HG03575 (cell line): ENCODE results near the gene KPNB1.

Source experiments
- ATAC-seq: cut with Tn5 transposase; IDR thresholded peaks from one replicate; pipeline ENCODE4 v1.9.1; 2021; ENCODE audit not compliant: unreplicated experiment, insufficient number of reproducible peaks, low FRiP score; ENCODE audit errors: extremely low read depth

Gene KPNB1

DNA sequence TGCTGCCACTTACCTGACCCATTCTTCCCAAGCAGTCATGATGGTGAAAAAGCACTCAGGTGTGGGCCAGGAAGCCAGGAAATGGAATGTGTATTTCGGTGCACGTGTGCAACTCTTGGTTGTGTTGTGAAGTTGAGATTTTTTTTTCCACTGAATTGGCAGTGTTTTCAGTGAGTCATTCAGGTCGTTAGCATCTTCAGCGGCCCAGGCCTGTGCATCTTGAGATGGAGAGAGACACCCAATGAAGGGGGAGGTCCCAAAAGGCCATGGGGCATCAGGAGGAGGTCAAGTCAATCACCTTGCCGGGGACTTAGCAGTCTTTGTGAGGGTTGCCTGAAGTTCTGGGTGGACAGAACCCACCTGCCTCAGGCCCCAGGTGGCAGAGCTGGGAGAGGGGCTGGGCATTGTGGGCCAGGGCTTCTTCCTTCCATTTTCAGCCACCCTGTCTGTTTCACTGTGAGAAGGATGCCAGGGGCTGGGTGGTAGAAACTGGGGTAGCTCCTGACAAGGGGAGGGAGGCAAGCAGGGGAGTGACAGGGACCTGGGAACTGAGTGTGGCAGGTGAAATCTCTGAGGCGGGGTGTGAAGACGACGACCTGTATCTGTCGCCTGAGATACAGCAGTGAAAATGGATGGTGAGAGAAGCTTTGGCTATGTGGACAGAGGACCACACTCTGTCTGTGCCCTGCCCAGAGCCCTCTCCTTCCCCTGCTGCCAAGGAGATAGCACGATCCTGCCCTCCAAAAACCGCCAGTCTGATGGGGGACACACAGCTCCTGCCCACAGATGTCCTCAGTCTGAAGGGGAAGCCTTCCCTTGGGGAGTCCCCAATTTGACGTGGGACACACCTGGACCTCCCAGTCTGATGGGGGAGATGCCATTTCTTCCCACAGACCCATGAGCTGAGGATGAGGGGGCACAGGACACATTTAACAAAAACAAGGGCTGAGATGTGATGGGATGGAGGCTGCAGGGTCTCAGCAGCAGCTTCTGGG is 56.1 kb downstream of the KPNB1 start:
- ATAC-seq: no peak

DNA sequence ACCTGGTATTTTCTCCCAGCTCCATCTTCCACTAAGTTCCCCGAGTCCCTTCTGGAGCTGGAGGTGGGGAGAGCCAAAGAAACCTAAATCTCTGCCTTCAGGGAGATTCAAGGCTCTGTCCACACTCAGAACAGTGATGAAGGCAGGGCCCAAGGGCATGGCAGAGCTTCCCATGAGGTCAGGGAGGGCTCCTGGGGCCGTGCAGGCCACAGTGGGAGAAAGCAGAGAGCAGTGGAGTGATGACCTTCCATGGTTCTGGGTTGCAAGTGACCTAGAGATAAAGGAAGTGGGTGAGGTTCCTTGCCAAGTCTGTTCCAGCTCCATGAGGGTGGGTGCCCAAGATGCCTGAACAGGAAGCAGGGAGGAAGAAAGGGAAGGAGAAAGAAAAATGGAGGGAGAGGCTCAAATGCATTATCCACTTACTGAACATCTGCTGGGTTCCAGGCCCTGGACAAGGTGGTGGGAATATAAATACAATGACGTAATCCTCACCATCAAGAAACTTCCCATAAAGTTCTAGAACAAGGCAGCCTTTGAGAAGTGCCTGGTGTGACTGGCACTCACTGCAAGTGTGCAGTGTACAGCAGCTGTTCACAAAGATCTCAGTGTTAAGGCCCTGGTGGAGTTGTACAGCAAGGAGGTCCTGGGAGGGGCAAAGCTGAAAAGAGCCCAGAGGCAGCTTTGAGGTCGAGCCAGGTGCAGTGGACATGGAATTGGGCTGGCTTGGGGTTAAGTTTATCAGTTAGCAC is 57.5 kb downstream of the KPNB1 start:
- no peak for ATAC-seq

DNA sequence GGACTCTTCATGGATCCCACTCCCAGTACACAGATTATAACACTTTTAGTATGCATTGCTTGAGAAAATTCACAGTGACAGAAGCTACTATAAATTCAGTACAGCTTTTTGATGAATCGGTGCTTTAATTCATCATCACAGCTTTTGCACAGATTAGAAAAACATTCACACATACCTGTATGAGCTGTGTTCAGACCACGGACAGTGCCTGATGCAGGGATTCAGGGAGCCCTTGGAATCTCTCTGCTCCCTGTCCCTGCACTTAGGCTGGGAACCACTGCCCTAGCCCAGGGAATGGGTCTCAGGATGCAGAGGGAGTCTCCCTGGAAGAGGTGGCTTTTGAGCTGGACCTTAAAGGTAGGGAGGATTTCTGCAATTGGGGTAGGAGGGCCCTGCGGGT is 58.2 kb downstream of the KPNB1 start:
- no peak for ATAC-seq

DNA sequence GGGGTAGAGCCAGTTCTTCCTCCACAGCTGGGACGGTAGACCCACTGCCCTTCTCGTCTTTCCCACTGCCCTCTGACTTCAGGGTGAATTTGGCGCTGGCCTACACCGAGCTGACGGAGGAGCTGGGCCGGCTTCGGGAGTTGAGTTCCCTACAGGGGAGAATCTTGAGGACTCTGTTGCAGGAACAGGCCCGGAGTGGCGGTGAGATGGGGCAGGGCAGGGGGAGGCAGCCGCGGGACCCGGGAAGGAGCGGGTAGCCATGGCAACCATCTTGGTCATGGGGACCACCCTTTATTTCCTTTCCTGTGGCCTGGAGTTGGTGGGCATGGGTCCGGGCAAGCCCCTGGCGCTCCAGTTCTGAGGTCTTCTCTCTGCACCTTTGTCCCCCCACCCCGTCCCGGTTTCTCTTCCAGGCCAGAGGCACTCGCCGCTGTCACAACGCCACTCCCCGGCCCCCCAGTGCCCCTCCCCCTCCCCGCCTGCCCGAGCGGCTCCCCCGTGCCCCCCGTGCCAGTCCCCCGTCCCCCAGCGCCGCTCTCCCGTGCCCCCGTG is 58.7 kb downstream of the KPNB1 start:
- ATAC-seq: no peak

GRCh38 chr17:47708864-47709541 is 59.3 kb downstream of the KPNB1 start:
- ATAC-seq: no peak

GRCh38 chr17:47709594-47709993 is 59.9 kb downstream of the KPNB1 start:
- ATAC-seq: no peak

GRCh38 chr17:47711366-47712099 is 61.8 kb downstream of the KPNB1 start:
- ATAC-seq: no peak

DNA sequence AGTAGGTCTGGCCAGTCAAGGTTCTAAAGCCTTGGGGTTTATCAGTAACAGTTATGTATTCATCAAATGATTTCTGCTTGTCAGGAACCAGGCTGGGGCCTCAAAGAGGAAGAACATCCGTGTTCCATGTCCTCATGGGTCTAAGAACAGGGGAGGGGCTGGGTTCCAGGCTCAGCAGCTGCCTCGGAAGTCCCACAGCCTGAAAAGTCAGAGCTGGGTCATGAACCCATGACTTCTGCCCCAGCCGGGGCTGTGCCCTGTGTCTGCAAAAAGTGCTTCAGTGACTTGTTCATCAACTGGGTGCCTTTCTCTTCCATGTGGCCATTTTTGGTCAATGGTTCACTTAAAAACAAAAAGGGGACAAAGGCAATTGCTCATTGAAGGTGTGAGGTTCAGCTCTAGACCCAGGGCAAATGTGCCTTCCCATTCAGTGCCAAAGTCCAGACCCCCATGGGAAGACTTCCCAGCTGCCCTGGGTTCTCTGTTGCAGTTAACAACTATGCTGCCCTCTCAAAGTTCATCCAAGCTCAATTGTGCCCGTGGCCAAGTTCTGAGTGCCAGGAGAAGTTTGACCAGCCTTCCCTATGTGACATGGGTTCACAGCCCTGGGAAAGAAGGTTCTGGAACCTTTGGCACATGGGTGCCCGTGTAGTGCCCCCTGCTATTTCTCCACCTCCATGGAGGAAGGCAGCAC is 62.8 kb downstream of the KPNB1 start:
- no peak for ATAC-seq

GRCh38 chr17:47713980-47714700 is 64.4 kb downstream of the KPNB1 start:
- no peak for ATAC-seq

- ATAC-seq: no peak
Measured at GRCh38 chr17:47714773-47715396, 65.2 kb downstream of the KPNB1 start.

GRCh38 chr17:47715669-47716325 is 66.1 kb downstream of the KPNB1 start:
- no peak for ATAC-seq

DNA sequence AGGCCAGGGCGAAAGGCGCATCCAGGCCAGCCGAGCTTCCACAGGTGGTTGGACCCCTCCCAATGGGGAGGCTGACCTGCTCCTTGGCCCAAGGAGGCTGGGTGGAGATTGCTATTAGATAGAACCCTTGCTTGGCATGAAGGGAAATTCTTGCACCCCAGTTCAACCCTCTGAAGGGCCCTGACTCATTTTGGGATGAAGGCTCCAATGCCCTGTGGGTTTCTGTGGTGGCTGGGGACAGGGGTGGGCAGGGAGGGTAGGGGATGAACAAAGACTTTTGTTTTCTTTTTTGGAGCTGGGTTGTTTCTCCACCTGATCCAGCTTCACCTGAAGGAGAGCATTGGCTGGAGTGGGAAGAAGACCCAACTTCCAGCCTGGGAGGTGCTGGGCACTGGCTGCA is 66.7 kb downstream of the KPNB1 start:
- ATAC-seq: no peak

DNA sequence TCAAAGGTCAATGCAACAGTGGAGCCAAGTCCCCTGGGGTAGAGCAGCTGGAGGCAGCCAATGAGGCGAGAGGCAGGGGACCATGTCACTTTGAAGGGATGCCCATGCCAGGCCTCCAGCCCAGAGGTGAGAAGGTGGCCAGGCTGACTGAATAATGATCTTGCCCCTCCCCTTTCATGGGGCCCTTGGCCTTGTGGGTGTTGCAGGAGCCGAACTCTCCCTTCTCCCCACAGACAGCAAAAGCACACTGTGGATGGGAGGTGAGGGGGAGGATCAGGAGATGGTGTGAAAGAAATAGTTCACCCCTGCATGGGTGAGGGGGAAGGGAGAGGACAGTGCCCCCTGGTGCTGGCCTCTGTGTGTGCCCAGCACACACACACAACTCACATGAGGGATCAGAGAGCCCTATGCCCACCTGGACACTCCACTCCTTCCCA is 67.6 kb downstream of the KPNB1 start:
- no peak for ATAC-seq

GRCh38 chr17:47717979-47718621 is 68.4 kb downstream of the KPNB1 start:
- ATAC-seq: no peak

DNA sequence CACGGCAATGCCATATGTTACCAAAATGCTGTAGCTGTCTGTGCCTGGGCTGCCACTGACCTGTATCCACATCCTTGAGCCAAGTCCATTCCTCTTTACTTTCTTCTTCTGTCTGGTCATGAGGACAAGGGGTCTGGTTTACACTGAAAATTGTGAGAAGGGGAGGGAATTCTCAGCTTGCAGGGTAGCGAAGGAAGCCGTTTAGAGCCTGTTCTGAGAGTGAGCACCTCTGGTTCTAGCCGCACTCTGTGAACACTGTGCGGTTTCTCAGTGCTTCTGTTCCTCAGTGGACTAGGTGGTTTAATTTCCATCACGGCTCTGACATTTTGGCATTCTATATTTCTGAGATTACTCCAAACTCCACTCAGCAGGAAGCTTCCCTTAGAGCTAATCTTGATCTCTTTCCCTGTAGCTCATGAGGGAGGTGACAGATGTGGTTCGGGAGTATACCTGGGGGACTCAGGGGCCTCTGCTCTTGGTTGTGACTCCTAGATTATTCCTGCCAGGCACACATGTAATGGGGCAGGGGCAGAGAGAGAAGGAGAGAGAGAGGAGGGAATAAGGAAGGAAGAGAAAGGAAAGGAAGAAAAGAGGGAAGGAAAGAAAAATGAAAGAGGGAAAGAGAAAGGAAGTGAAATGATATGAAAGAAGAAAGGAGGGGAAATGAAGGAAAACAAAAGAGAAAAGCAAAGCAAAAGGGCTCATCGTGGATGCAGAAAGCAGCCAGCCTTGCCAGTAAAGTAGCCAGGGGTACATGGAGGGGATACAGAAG is 69.1 kb downstream of the KPNB1 start:
- no peak for ATAC-seq
